GM10248 (cell line): ENCODE results near the gene LRRC56.

Source experiments
- CTCF ChIA-PET: fragments of 300-600 bp; sonication (Branson Sonifier 250); formaldehyde crosslinking; extraction: SDS; loops from one replicate; lab custom pipeline; 2021; ENCODE audit warnings: antibody characterized with exemption; lab: Yijun Ruan, JAX
- POLR2A ChIA-PET: fragments of 350-650 bp; sonication (Branson Sonifier 250); formaldehyde crosslinking; extraction: SDS; loops from one replicate; lab custom pipeline; 2020; ENCODE audit warnings: antibody characterized with exemption; lab: Yijun Ruan, JAX
- DNase-seq: peaks from one replicate; pipeline ENCODE4 v3.0.0; 2012; ENCODE audit errors: extremely low spot score
- CTCF ChIP-seq: IDR thresholded peaks from 2 replicates; pipeline ENCODE4 v1.5.1; 2012; ENCODE audit warnings: mild to moderate bottlenecking, low read depth; ENCODE audit errors: extremely low read depth, missing control alignments, control extremely low read depth

LRRC56 gene

GRCh38 chr11:490186-490929 is 47.0 kb upstream of the LRRC56 start:
- no peak for TF ChIP-seq CTCF
- DNase-seq: no peak
- ChIA-PET CTCF (no interaction called here), POLR2A (no interaction called here)

GRCh38 chr11:490930-491260 is 46.4 kb upstream of the LRRC56 start:
- CTCF ChIA-PET: no interaction called here
- DNase-seq: no peak
- POLR2A ChIA-PET: no interaction called here
- TF ChIP-seq CTCF: no peak

- no peak for DNase-seq
- TF ChIP-seq CTCF: no peak
- POLR2A ChIA-PET: no interaction called here
- CTCF ChIA-PET: no interaction called here
Observed at GRCh38 chr11:491358-491757, 46.0 kb upstream of the LRRC56 start.

- POLR2A ChIA-PET: no interaction called here
- TF ChIP-seq CTCF: no peak
- DNase-seq: no peak
- CTCF ChIA-PET: interaction anchor here (2.3 kb wide), 1 partner anchor 9 kb away, joined by 6 read pairs; no protein-coding TSS in a partner anchor
Observed at GRCh38 chr11:492427-493226, 44.7 kb upstream of the LRRC56 start.

GRCh38 chr11:494761-495536 is 42.4 kb upstream of the LRRC56 start:
- TF ChIP-seq CTCF: no peak

GRCh38 chr11:495537-495931 is 41.8 kb upstream of the LRRC56 start:
- no peak for TF ChIP-seq CTCF
- ChIA-PET CTCF (no interaction called here), POLR2A (no interaction called here)
- DNase-seq: no peak

More at GRCh38 chr11:494761-495536, 42.4 kb upstream of the LRRC56 start:
- POLR2A ChIA-PET: no interaction called here
- CTCF ChIA-PET: no interaction called here
- no peak for DNase-seq
